HepG2 (cell line): Measurements from ENCODE around the gene PROM2. TPM values are rescaled to one million over a fixed set of nuclear protein-coding genes. Genes with fewer than 3 reads are reported as not detected.

Source experiments
- ATAC-seq: fragments of 200-7000 bp; cut with Tn5 transposase; 3 replicates; pipeline ENCODE4 v1.9.1; 2020; ENCODE audit warnings: mild to moderate bottlenecking, moderate library complexity
- BruUV-seq: library from RNA; stranded (reverse); fragments of 400-500 nt; replicated peaks from 2 replicates; lab custom pipeline; 2021; lab: Mats Ljungman, UMichigan
- CTCF ChIA-PET: fragments of 300-600 bp; formaldehyde crosslinking; extraction: SDS; loops from one replicate; lab custom pipeline; 2021; ENCODE audit warnings: low total read pairs, inconsistent platforms, low intra/inter-chr PET ratio; lab: Yijun Ruan, JAX
- POLR2A ChIA-PET: fragments of 350-600 bp; sonication (Branson Sonifier 250); formaldehyde crosslinking; loops from one replicate; lab custom pipeline; 2020; ENCODE audit warnings: antibody characterized with exemption, inconsistent platforms; lab: Yijun Ruan, JAX
- DNase-seq: peaks from one replicate; pipeline ENCODE4 v3.0.0-alpha.2; 2015; ENCODE audit warnings: low spot score
- FAIRE-seq: peaks from 3 replicates; lab custom pipeline; 2011; peaks lifted over from hg19 to GRCh38; lab: Jason Lieb, UNC
- H2AFZ ChIP-seq: one replicate; pipeline ENCODE4 v1.6.1; 2011; ENCODE audit warnings: low read length, inconsistent platforms
- H3K27ac ChIP-seq: fragments of 300-600 bp; 3 replicates; pipeline ENCODE4 v1.8.0; 2011; ENCODE audit warnings: mixed run types, mild to moderate bottlenecking, mixed read lengths, low read length, inconsistent platforms; ENCODE audit not compliant: insufficient read depth; ENCODE audit errors: extremely low read length
- H3K27me3 ChIP-seq, 2 experiments: fragments of 200-600 bp in 1 of 2; 2 replicates in 1 of 2; 3 replicates in 1 of 2; pipeline versions ENCODE4 v1.6.0 to v1.8.0; 2011; ENCODE audit warnings: low read length in 2 of 2, mild to moderate bottlenecking in 2 of 2, moderate library complexity in 2 of 2, inconsistent platforms in 1 of 2; ENCODE audit not compliant: insufficient read depth in 2 of 2, control insufficient read depth in 1 of 2
- H3K36me3 ChIP-seq, 2 experiments: fragments of 200-600 bp in 1 of 2; replicated peaks in 1 of 2; 2 replicates in 1 of 2; 3 replicates in 1 of 2; pipeline versions ENCODE4 v1.5.1 to v1.8.0; 2011; ENCODE audit warnings: low read length in 2 of 2, inconsistent platforms in 1 of 2; ENCODE audit not compliant: insufficient read depth in 2 of 2, control insufficient read depth in 1 of 2
- H3K4me1 ChIP-seq: 2 replicates; pipeline ENCODE4 v1.5.1; 2012; ENCODE audit warnings: low read length, inconsistent platforms; ENCODE audit not compliant: insufficient read depth
- H3K4me2 ChIP-seq: 2 replicates; pipeline ENCODE4 v1.6.0; 2011; ENCODE audit warnings: low read depth, low read length, inconsistent platforms
- H3K4me3 ChIP-seq, 3 experiments: fragments of 200-600 bp in 1 of 3; sonication (generic), shearing (Covaris generic) in 1 of 3; replicated peaks in 1 of 3; 2 replicates each; pipeline ENCODE4 v1.5.1; 2011 to 2016; ENCODE audit warnings: low read length in 3 of 3, inconsistent platforms in 2 of 3, low read depth in 2 of 3, mild to moderate bottlenecking in 2 of 3, control low read depth in 1 of 3, mixed read lengths in 1 of 3; ENCODE audit not compliant: insufficient read depth in 1 of 3
- H3K79me2 ChIP-seq: one replicate; pipeline ENCODE4 v1.6.1; 2011; ENCODE audit warnings: low read length, inconsistent platforms; ENCODE audit not compliant: insufficient read depth
- H3K9ac ChIP-seq: 2 replicates; pipeline ENCODE4 v1.6.0; 2011; ENCODE audit warnings: mild to moderate bottlenecking, low read depth, low read length, inconsistent platforms; ENCODE audit not compliant: insufficient read depth
- H3K9me3 ChIP-seq: 2 replicates; pipeline ENCODE4 v1.5.1; 2012; ENCODE audit warnings: mild to moderate bottlenecking, low read length
- H4K20me1 ChIP-seq: 2 replicates; pipeline ENCODE4 v1.6.0; 2011; ENCODE audit warnings: inconsistent platforms, mild to moderate bottlenecking, low read length, moderate library complexity; ENCODE audit not compliant: insufficient read depth
- BCL3 ChIP-seq: sonication (generic); formaldehyde crosslinking; IDR thresholded peaks from 2 replicates; pipeline ENCODE4 v1.5.1; 2020; ENCODE audit warnings: mild to moderate bottlenecking, missing genetic modification reagents, moderate library complexity
- CBX5 ChIP-seq: sonication (generic); formaldehyde crosslinking; IDR thresholded peaks from 2 replicates; pipeline ENCODE4 v1.4.0; 2020; ENCODE audit warnings: missing genetic modification reagents, borderline replicate concordance
- HMGXB4 ChIP-seq, 2 experiments: sonication (generic) in 1 of 2; formaldehyde crosslinking in 1 of 2; IDR thresholded peaks; 2 replicates each; pipeline versions ENCODE4 v1.4.0 to v1.6.1; 2018 to 2020; ENCODE audit warnings: missing genetic modification reagents in 2 of 2, borderline replicate concordance in 1 of 2, low read depth in 1 of 2, mild to moderate bottlenecking in 1 of 2, missing biosample characterization in 1 of 2
- HNRNPLL ChIP-seq: fragments of 200-400 bp; formaldehyde crosslinking; IDR thresholded peaks from 2 replicates; pipeline ENCODE4 v1.6.1; 2017; ENCODE audit warnings: mild to moderate bottlenecking, low read depth, low read length; ENCODE audit not compliant: poor library complexity, severe bottlenecking
- KDM5A ChIP-seq: fragments of 200-600 bp; sonication (generic); IDR thresholded peaks from 2 replicates; pipeline ENCODE4 v1.7.0; 2018; ENCODE audit warnings: antibody characterized with exemption, mild to moderate bottlenecking, low read length, borderline replicate concordance
- LRRFIP1 ChIP-seq: sonication (generic); formaldehyde crosslinking; conservative IDR thresholded peaks from 2 replicates; pipeline ENCODE4 v1.4.0; 2020; ENCODE audit warnings: missing genetic modification reagents
- PLSCR1 ChIP-seq: sonication (generic); formaldehyde crosslinking; IDR thresholded peaks from 2 replicates; pipeline ENCODE4 v1.5.0; 2020; ENCODE audit warnings: missing genetic modification reagents, mild to moderate bottlenecking, borderline replicate concordance
- POLR2A ChIP-seq, 2 experiments: IDR thresholded peaks; 2 replicates each; pipeline ENCODE4 v1.6.1; 2011; ENCODE audit warnings: low read depth in 2 of 2, low read length in 2 of 2, mild to moderate bottlenecking in 1 of 2, moderate library complexity in 1 of 2; ENCODE audit not compliant: insufficient read depth in 1 of 2
- POLR2G ChIP-seq: fragments of 200-400 bp; formaldehyde crosslinking; IDR thresholded peaks from 2 replicates; pipeline ENCODE4 v1.6.1; 2018; ENCODE audit warnings: mild to moderate bottlenecking, low read depth, low read length, moderate library complexity
- REL ChIP-seq: sonication (generic); formaldehyde crosslinking; conservative IDR thresholded peaks from 2 replicates; pipeline ENCODE4 v1.8.0; 2022; ENCODE audit warnings: mild to moderate bottlenecking, missing genetic modification reagents, moderate library complexity
- RFX3 ChIP-seq: IDR thresholded peaks from 2 replicates; pipeline ENCODE4 v1.6.1; 2016; ENCODE audit warnings: missing biosample characterization, missing genetic modification reagents
- SUZ12 ChIP-seq: fragments of 150-350 bp; IDR thresholded peaks from 2 replicates; pipeline ENCODE4 v1.6.1; 2014; ENCODE audit warnings: low read depth, low read length
- ZBTB42 ChIP-seq: sonication (generic); formaldehyde crosslinking; IDR thresholded peaks from 2 replicates; pipeline ENCODE4 v1.5.0; 2020; ENCODE audit warnings: mild to moderate bottlenecking, missing genetic modification reagents
- ZBTB7A ChIP-seq: sonication (generic); formaldehyde crosslinking; IDR thresholded peaks from 2 replicates; pipeline ENCODE4 v1.8.0; 2022; ENCODE audit warnings: mild to moderate bottlenecking, missing genetic modification reagents
- ZNF205 ChIP-seq: IDR thresholded peaks from 2 replicates; pipeline ENCODE4 v1.6.1; 2018; ENCODE audit warnings: missing biosample characterization, missing genetic modification reagents
- ZNF296 ChIP-seq: sonication (generic); formaldehyde crosslinking; conservative IDR thresholded peaks from 2 replicates; pipeline ENCODE4 v1.5.0; 2020; ENCODE audit warnings: mild to moderate bottlenecking, missing genetic modification reagents
- ZNF333 ChIP-seq: sonication (generic); formaldehyde crosslinking; IDR thresholded peaks from 2 replicates; pipeline ENCODE4 v1.4.0; 2020; ENCODE audit warnings: mild to moderate bottlenecking, missing genetic modification reagents, borderline replicate concordance
- ZNF337 ChIP-seq: sonication (generic); formaldehyde crosslinking; IDR thresholded peaks from 2 replicates; pipeline ENCODE4 v1.5.1; 2020; ENCODE audit warnings: missing genetic modification reagents, low read depth, mild to moderate bottlenecking, borderline replicate concordance
- WGBS: methylation state at CpG from one replicate; pipeline ENCODE4 v1.1.6; 2017; ENCODE audit warnings: low lambda C conversion rate; 5-methylcytosine and 5-hydroxymethylcytosine counted together
- in situ Hi-C: cut with HindIII; loops from 2 replicates; pipeline ENCODE4 v1.10.0; 2017; ENCODE audit warnings: low pct_unique_long_range_greater_than_20kb; ENCODE audit not compliant: extremely low pct_ligation_motif_present
- intact Hi-C: fragments of 100-400 bp; cut with micrococcal nuclease; formaldehyde crosslinking; loops from one replicate; pipeline ENCODE4 v1.10.0; 2022; ENCODE audit not compliant: unreplicated experiment
- polyA plus RNA-seq, 8 experiments: library from polyadenylated mRNA; depleted of rRNA in 3 of 8; stranded (reverse) in 7 of 8; unstranded in 1 of 8; fragments of >200 nt; fragmentation: Illumina TruSeq in 4 of 8; extraction: Trizol in 4 of 8; gene quantifications; 2 replicates each; pipeline versions ENCODE4 v1.2.1 to v1.2.3, GENCODE V29; 2011 to 2016; ENCODE audit warnings: low read depth in 4 of 8, missing spikeins in 1 of 8, mixed read lengths in 1 of 8; ENCODE audit not compliant: insufficient read depth in 1 of 8
- total RNA-seq, 5 experiments: library from RNA; depleted of rRNA; stranded (reverse); fragments of >200 nt; fragmentation: Illumina TruSeq; extraction: Trizol; gene quantifications; 2 replicates each; pipeline ENCODE4 v1.2.3, GENCODE V29; 2016; ENCODE audit warnings: low read depth in 1 of 5

PROM2 gene
- total and polyA plus RNA-seq, 2 of the 13 experiments (the other 11 are each of a cell fraction or from before 2014, with no cell fraction given), result not detected

GRCh38 chr2:95325590-95326432, 51.6 kb downstream of the PROM2 start:
- peak; percentile 26 for FAIRE-seq
- TF ChIP-seq RFX3 (CRISPR knock-in tag) (no peak), PLSCR1 (CRISPR knock-in tag) (no peak), HMGXB4 (CRISPR knock-in tag; IDR thresholded peaks at IDR 0.05; ENCODE audit: borderline replicate concordance in 1 of 2, low read depth in 1 of 2) (no peak), ZNF333 (CRISPR knock-in tag) (no peak), ZNF296 (CRISPR knock-in tag) (no peak), LRRFIP1 (no peak), POLR2G (no peak), REL (CRISPR knock-in tag) (no peak), POLR2A (IDR thresholded peaks at IDR 0.05; ENCODE audit: insufficient read depth in 1 of 2, low read depth in 2 of 2, low read length in 2 of 2) (no peak), ZBTB7A (no peak), ZNF337 (CRISPR knock-in tag) (no peak), ZBTB42 (CRISPR knock-in tag) (no peak), SUZ12 (no peak), HNRNPLL (no peak), BCL3 (no peak), KDM5A (no peak), ZNF205 (CRISPR knock-in tag) (no peak), CBX5 (CRISPR knock-in tag) (no peak)

More at GRCh38 chr2:95325590-95326432, 51.6 kb downstream of the PROM2 start:
- DNase-seq, result no peak
- H2AFZ ChIP-seq, result no peak overlapping the region
- no peak overlapping the region for H3K4me2 ChIP-seq
- no peak overlapping the region for H3K27ac ChIP-seq
- no peaks in the 10 kb centered on the region for H3K9me3 ChIP-seq
- intact Hi-C loops (no loop called here), in situ Hi-C loops (no loop called here)
- no peaks in the 10 kb centered on the region for H3K4me1 ChIP-seq
- no peak overlapping the region for H3K9ac ChIP-seq
- no peaks in the 10 kb centered on the region for H3K79me2 ChIP-seq
- no peak for ATAC-seq
- H4K20me1 ChIP-seq, result no peaks in the 10 kb centered on the region; the same call in 1 of the 2 replicates
- H3K27me3 ChIP-seq, result peaks cover 0 to 21% of the 10 kb centered on the region in 2 experiments; a peak in 3 of 5 replicates
- no peak overlapping the region for H3K4me3 ChIP-seq
- no TSS peak for BruUV-seq
- 52% methylated on average over 10 of the region's 10 CpGs for WGBS
- CTCF ChIA-PET, result no interaction called here
- POLR2A ChIA-PET, result no interaction called here
- no peaks in the 10 kb centered on the region for H3K36me3 ChIP-seq
